Parathyroid adenoma (tissue), 2 donors: Measurements from ENCODE around the gene PLAAT5.
"Not testable (repeated sequence)": the region's sequence is repeated elsewhere in the genome, so short reads cannot be mapped to it uniquely, and the experiment has no call there.

Experiments used
- H2AFZ ChIP-seq: fragments of 300-600 bp; sonication (generic); one replicate; pipeline ENCODE4 v1.7.0; 2017; ENCODE audit warnings: antibody characterized with exemption, mild to moderate bottlenecking
- H3K27ac ChIP-seq: fragments of 300-600 bp; sonication (generic); one replicate; pipeline ENCODE4 v1.7.0; 2017
- H3K27me3 ChIP-seq: fragments of 300-600 bp; sonication (generic); one replicate; pipeline ENCODE4 v1.7.0; 2017; ENCODE audit warnings: low read length; ENCODE audit not compliant: control insufficient read depth, insufficient read depth
- H3K36me3 ChIP-seq: fragments of 300-600 bp; sonication (generic); one replicate; pipeline ENCODE4 v1.7.0; 2017; ENCODE audit warnings: low read length; ENCODE audit not compliant: control insufficient read depth, insufficient read depth
- H3K4me1 ChIP-seq: fragments of 300-600 bp; sonication (generic); one replicate; pipeline ENCODE4 v1.7.0; 2017; ENCODE audit warnings: control low read depth
- H3K4me2 ChIP-seq: fragments of 300-600 bp; sonication (generic); one replicate; pipeline ENCODE4 v1.7.0; 2017; ENCODE audit warnings: low read length
- H3K4me3 ChIP-seq: fragments of 300-600 bp; sonication (generic); one replicate; pipeline ENCODE4 v1.7.0; 2017; ENCODE audit warnings: low read depth, low read length
- H3K79me2 ChIP-seq: fragments of 300-600 bp; sonication (generic); one replicate; pipeline ENCODE4 v1.7.0; 2017; ENCODE audit warnings: control low read depth
- H3K9ac ChIP-seq: fragments of 300-600 bp; sonication (generic); one replicate; pipeline ENCODE4 v1.7.0; 2017; ENCODE audit warnings: mild to moderate bottlenecking
- H3K9me3 ChIP-seq: fragments of 300-600 bp; sonication (generic); one replicate; pipeline ENCODE4 v1.7.0; 2017; ENCODE audit warnings: low read length; ENCODE audit not compliant: control insufficient read depth
- TF ChIP-seq, protein P1 (sequence below): fragments of 300-600 bp; sonication (generic); IDR thresholded peaks from one replicate; pipeline ENCODE4 v1.7.0; 2017; ENCODE audit warnings: antibody characterized with exemption, mild to moderate bottlenecking
- donor health status: primary hyperparathyroidism.

The PLAAT5 gene

DNA sequence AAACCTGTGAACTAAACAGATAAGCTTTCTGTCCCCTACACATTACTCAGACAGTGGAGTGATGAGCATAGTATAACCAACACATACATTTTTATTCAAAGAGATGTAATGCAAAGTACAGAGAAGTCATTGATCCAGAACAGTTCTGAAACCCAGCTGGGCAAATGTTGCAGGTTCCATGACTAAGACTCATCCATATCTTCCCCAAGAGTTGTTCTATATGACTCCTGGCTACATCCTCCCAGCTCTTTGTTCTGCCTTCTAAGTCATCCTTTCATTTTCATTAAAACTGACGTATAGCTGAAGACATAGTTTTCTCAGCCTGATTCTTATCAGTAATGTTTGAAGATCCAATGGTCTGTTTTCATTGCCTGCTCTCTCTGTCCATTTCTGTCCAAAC is 47.3 kb downstream of the PLAAT5 start:
- H3K4me2 ChIP-seq, result no peak overlapping the region
- H3K79me2 ChIP-seq, result no peaks in the 10 kb centered on the region
- no peaks in the 10 kb centered on the region for H3K27me3 ChIP-seq
- H3K9me3 ChIP-seq, result no peaks in the 10 kb centered on the region
- TF ChIP-seq, protein P1, sequence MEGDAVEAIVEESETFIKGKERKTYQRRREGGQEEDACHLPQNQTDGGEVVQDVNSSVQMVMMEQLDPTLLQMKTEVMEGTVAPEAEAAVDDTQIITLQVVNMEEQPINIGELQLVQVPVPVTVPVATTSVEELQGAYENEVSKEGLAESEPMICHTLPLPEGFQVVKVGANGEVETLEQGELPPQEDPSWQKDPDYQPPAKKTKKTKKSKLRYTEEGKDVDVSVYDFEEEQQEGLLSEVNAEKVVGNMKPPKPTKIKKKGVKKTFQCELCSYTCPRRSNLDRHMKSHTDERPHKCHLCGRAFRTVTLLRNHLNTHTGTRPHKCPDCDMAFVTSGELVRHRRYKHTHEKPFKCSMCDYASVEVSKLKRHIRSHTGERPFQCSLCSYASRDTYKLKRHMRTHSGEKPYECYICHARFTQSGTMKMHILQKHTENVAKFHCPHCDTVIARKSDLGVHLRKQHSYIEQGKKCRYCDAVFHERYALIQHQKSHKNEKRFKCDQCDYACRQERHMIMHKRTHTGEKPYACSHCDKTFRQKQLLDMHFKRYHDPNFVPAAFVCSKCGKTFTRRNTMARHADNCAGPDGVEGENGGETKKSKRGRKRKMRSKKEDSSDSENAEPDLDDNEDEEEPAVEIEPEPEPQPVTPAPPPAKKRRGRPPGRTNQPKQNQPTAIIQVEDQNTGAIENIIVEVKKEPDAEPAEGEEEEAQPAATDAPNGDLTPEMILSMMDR, result no peak
- no peak overlapping the region for H3K9ac ChIP-seq
- H3K4me3 ChIP-seq, result no peak overlapping the region
- H3K27ac ChIP-seq, result no peak overlapping the region
- H2AFZ ChIP-seq, result no peak overlapping the region
- no peaks in the 10 kb centered on the region for H3K4me1 ChIP-seq
- H3K36me3 ChIP-seq, result no peaks in the 10 kb centered on the region

DNA sequence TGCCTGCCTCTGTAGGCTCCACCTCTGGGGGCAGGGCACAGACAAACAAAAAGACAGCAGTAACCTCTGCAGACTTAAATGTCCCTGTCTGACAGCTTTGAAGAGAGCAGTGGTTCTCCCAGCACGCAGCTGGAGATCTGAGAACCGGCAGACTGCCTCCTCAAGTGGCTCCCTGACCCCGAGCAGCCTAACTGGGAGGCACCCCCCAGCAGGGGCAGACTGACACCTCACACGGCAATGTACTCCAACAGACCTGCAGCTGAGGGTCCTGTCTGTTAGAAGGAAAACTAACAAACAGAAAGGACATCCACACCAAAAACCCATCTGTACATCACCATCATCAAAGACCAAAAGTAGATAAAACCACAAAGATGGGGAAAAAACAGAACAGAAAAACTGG is 55.1 kb downstream of the PLAAT5 start:
- not testable (repeated sequence) for H3K79me2 ChIP-seq, H3K27me3 ChIP-seq, H3K27ac ChIP-seq, H3K9me3 ChIP-seq, H3K36me3 ChIP-seq, H3K4me3 ChIP-seq, H2AFZ ChIP-seq, H3K9ac ChIP-seq, H3K4me2 ChIP-seq, H3K4me1 ChIP-seq

- not testable (repeated sequence) for H3K9ac ChIP-seq, H3K9me3 ChIP-seq, H3K36me3 ChIP-seq, H3K4me3 ChIP-seq, H3K27me3 ChIP-seq, H2AFZ ChIP-seq, H3K4me2 ChIP-seq, H3K79me2 ChIP-seq, H3K27ac ChIP-seq, H3K4me1 ChIP-seq
Measured at GRCh38 chr11:63435351-63435750, 55.6 kb downstream of the PLAAT5 start.

DNA sequence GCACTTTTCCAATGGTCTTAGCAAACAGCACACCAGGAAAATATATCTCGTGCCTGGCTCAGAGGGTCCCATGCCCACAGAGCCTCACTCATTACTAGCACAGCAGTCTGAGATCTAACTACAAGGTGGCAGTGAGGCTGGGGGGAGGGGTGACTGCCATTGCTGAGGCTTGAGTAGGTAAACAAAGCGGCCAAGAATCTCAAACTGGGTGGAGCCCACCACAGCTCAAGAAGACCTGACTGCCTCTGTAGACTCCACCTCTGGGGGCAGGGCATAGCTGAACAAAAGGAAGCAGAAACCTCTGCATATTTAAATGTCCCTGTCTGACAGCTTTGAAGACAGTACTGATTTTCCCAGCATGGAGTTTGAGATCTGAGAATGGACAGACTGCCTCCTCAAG is 60.2 kb downstream of the PLAAT5 start:
- H3K27ac ChIP-seq, H3K79me2 ChIP-seq, H3K27me3 ChIP-seq, H3K36me3 ChIP-seq, H3K4me1 ChIP-seq, H3K4me3 ChIP-seq, H3K9me3 ChIP-seq, H2AFZ ChIP-seq, H3K4me2 ChIP-seq, H3K9ac ChIP-seq: not testable (repeated sequence)

- no peak overlapping the region for H2AFZ ChIP-seq
- H3K4me3 ChIP-seq, result no peak overlapping the region
- H3K79me2 ChIP-seq, result no peaks in the 10 kb centered on the region
- no peaks in the 10 kb centered on the region for H3K9me3 ChIP-seq
- H3K4me1 ChIP-seq, result no peaks in the 10 kb centered on the region
- no peaks in the 10 kb centered on the region for H3K36me3 ChIP-seq
- no peak overlapping the region for H3K4me2 ChIP-seq
- no peaks in the 10 kb centered on the region for H3K27me3 ChIP-seq
- TF ChIP-seq, protein P1, result no peak
- no peak overlapping the region for H3K9ac ChIP-seq
- no peak overlapping the region for H3K27ac ChIP-seq
Measured at GRCh38 chr11:63427971-63428508, 62.9 kb downstream of the PLAAT5 start.

DNA sequence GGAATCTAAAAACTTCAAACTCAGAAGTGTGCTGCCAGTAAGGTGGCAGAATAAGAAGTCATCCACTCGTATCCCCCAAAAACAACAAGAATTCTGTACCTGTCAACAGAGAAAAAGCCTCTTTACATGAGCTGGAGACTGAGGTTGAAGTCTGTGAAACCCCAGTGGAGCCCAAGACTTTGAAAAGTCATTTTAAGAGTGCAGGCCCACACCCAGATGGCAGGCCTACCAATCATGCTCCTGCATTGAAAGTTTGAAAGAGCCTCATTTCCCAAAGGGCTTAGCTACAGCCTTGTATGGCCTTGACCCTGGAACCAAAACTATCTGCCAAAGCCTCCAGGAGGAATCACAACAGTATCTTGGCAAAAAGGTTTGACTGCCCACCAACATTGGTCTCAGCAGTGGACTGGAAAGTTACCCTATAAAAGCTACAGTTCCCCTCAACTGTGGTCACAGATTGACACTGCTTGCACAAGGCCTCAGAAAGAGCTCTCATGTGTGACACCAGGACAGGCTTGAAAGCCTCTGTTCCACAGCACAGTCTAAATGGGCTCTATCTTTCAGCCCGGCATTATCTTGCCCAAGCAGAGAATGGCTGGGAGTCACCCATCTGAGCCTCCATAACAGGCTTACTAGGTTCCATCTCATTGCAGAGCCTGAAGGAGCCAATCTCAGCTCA is 73.7 kb downstream of the PLAAT5 start:
- Histone ChIP-seq H3K27ac (no peak overlapping the region), H3K9ac (no peak overlapping the region), H3K9me3 (no peaks in the 10 kb centered on the region), H3K79me2 (no peaks in the 10 kb centered on the region), H3K36me3 (no peaks in the 10 kb centered on the region), H3K27me3 (no peaks in the 10 kb centered on the region), H3K4me1 (no peaks in the 10 kb centered on the region), H2AFZ (no peak overlapping the region), H3K4me2 (no peak overlapping the region), H3K4me3 (no peak overlapping the region)
- TF ChIP-seq, protein P1, result no peak
